22Rv1 (cell line): ENCODE data around the gene OR9Q2.

Experiments
- CTCF ChIP-seq: fragments of 450-650 bp; IDR thresholded peaks from 2 replicates; pipeline ENCODE4 v1.5.1; 2017; ENCODE audit warnings: mild to moderate bottlenecking
- ZFX ChIP-seq: fragments of 450-650 bp; IDR thresholded peaks from 2 replicates; pipeline ENCODE4 v1.6.1; 2017; ENCODE audit warnings: antibody characterized with exemption, borderline replicate concordance

GRCh38 chr11:58188770-58189169 is at the start of gene OR9Q2:
- TF ChIP-seq CTCF (no peak), ZFX (no peak)
